GM18907 (cell line): ENCODE measurements around the gene ATXN7L3B.

Experiments used
- ATAC-seq: cut with Tn5 transposase; IDR thresholded peaks from one replicate; pipeline ENCODE4 v1.9.1; 2021; ENCODE audit warnings: mild to moderate bottlenecking, moderate library complexity; ENCODE audit not compliant: unreplicated experiment

ATXN7L3B gene

DNA sequence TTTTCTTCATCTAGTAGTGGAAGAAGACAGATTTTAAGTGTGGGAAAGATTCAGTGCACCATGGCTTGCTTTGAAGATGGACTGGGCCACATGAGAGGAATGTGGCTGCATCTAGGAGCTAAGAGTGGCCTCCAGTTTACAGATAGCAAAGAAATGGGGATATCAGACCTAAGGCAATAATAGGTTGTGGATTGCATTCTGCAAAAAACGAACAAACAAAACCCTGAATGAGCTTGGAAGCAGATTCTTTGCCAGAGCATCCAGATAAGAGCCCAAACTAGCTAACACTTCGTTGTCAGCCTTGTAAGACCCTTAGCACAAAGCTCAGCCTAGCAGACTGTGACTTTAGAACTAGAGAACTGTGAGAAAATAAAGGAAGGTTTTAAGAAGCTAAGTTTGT lies 9.6 kb downstream of the ATXN7L3B start:
- no peak for ATAC-seq

DNA sequence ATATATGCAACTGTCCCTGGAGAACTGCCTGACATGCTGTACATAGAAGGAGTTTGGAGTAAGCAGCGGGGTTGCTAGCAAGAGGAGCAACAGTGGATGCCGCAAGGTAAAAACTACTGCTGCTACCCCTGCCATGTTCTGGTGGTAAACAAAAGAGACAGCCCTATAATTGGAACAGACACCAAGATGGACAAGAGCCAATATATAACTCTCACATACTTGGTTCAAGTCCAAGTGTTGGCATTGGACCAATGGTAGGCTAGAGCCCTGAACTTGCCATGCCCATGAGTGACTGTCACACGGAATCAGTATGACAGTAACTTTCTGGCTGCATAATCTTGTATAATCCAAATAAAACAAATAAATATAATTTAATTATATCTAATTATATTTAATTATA lies 13.7 kb downstream of the ATXN7L3B start:
- ATAC-seq, result no peak

DNA sequence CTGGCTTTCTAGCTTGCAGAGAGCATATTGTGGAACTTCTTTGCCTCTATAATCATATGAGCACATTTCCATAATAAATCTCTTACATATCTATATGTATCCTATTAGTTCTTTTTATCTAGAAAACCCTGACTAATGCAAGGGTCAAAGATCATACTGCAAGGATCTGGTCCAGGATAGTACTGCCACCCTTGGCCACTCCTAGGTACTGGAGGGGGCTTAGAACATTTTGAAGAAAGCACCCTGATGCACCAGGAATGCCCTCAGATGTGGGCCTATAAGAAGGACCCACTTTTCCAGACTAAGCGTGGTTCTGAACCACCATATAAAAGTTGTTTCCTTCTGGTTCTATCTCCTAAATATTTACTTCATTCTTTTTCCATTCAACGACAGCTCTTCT lies 14.6 kb downstream of the ATXN7L3B start:
- ATAC-seq, result no peak

DNA sequence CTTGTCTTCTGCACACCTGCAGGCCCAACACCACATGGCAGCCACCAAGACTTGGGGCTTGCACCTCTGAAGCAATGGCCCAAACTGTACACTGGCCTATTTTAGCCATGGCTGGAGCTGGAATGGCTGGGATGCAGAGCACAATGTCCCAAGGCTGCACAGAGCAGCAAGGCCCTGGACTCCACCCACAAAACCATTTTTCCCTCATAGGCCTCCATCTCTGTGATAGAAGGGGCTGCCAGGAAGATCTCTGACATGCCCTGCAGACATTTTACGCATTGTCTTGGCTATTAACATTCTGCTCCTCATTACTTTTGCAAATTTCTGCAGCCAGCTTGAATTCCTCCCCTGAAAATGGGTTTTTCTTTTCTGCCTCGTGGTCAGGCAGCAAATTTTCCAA lies 22.1 kb downstream of the ATXN7L3B start:
- ATAC-seq, result no peak

DNA sequence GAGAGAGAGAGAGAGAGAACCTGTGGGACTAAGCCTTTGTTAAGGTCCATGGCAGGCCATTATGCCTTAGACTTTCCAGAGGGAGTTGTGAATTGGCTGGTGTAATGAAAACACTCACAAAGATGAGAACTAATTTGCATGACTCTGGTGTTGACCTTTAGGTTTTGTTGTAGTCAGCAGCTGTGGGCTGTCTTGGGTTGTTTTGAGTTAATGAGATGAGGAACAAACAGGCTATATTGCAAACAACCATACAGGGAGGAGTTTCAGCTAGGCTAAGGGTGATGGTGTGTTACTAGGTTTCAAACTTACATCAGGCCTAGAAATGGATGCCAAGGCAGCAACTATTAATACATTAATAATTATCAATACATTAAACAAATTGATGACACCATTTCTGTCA lies 26.3 kb downstream of the ATXN7L3B start:
- peak; percentile 57 for ATAC-seq

DNA sequence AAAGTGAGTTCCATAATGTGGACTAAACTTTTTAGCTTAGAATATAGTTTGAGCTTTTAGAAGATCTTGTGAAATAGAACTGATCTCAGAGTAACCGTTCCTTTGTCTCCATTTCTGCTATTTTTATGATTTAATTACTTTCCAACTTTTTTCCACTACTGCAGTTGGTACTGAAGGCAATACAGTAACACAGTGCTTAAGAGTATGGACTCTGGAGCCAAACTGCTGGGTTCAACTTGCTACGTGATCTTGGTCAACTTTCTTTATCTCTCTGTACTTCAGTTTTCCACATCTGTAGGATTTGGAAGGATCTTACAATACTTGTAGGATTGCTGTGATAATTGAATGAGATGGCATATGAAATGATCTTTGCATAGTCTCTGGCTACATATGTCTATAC lies 40.9 kb downstream of the ATXN7L3B start:
- ATAC-seq, result no peak

DNA sequence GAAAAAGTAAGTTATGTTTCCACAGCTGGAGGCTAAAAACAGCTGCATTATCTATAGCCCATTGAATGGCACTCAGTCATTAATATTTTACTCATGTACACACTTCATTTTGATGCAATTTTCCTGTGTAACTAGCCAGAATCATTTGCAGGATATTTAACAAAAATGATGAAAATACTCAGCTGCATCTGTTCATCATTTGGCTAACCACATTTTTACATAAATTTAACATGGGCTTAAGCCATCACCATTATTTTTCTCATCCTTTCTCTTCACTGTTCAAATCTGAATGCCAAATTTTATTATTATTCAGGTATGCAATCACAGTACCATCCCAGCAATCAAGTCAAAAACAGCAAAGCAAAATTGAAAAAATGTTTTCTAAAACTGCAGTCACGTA lies 41.8 kb downstream of the ATXN7L3B start:
- ATAC-seq, result no peak

DNA sequence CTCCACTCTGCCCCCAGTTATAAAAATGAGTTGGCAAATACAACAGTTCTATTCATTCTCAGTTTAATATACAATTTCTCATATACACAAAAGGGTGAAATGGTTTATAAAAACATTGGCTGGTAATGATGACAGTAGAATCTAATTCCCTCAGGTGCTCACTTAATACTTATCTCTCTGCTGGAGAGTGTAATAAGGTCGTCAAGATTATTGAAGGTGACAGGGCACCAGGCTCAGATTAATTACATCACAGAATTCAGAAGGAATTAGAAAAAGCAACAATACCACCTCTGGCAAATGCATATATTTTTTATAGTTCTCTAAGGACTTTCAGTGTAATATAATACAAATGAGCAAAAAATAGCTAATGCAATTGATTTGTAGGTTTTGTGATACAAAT lies 42.3 kb downstream of the ATXN7L3B start:
- ATAC-seq, result no peak

DNA sequence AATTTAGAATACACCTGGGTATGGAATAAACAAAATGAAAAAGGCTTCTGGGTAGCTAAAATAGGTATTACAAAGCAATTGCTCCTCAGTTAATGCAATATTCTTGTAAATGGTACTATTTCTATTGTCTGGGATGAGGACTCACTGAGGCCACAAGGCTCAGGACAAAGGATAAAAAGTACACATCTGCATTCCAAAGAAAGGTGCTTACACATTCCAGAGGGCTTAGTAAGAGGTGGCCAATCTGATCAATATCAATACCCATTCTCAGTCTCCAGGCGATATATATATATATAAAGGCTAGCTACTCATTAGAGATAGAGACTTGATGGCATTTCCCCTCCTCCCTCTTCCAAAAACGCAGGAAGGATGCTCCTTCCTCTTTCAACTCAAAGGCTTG lies 43.8 kb downstream of the ATXN7L3B start:
- ATAC-seq, result no peak

DNA sequence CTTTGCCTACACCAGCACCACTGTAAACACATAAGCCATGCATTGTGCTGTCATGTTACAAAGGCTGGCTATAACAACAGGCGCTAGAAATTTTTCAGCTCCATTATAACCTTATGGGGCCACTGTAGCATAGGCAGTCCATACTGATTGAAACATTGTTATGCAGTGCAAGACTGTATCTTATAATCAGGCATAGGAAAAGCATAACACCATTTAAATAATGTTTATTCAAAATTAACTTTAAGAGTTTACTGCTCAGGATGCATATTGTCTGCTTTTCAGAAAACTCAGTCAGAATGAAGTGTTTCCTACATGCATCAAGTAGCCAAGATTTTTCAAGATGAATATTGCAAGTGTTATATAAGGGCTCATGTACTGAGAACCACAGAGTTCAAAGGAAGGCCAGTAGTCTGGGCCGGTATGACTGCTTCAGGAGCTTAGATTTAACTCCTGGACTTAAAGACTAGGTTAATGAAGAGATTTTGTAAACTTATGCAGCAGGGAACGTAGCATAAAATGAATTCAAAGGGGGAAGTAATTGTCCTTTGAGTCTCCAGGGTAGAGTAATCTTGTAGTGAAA lies 46.9 kb downstream of the ATXN7L3B start:
- ATAC-seq, result no peak

DNA sequence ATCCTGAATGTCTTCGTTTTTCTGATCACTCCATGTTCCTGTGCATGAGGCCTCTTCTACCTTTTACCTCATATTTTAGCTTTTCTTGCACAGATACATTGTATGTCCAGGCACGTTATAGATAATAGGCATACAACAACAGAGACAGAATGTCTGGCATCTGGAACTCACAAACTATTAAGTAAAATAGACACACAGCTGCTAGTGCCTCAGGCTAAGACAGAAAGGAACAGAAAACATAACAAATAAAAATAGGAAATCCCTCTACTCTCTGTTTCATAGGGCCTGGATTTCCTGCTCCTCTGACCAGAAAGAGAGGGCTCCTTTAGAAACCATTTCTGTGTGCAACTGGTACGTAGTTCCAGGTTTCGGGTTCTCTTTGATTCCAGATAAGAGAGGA lies 48.6 kb downstream of the ATXN7L3B start:
- ATAC-seq, result no peak
